DMS53 (cell line): ENCODE results near the gene TRAF4.
A peak's percentile ranks its signal among the peaks of the same experiment; 100 is the strongest.
"Not testable (repeated sequence)": the region's sequence is repeated elsewhere in the genome, so short reads cannot be mapped to it uniquely, and the experiment has no call there.

ENCODE experiments used
- DNase-seq: peaks from one replicate; lab custom pipeline; 2025; lab: John Stamatoyannopoulos, UW

The TRAF4 gene

DNA sequence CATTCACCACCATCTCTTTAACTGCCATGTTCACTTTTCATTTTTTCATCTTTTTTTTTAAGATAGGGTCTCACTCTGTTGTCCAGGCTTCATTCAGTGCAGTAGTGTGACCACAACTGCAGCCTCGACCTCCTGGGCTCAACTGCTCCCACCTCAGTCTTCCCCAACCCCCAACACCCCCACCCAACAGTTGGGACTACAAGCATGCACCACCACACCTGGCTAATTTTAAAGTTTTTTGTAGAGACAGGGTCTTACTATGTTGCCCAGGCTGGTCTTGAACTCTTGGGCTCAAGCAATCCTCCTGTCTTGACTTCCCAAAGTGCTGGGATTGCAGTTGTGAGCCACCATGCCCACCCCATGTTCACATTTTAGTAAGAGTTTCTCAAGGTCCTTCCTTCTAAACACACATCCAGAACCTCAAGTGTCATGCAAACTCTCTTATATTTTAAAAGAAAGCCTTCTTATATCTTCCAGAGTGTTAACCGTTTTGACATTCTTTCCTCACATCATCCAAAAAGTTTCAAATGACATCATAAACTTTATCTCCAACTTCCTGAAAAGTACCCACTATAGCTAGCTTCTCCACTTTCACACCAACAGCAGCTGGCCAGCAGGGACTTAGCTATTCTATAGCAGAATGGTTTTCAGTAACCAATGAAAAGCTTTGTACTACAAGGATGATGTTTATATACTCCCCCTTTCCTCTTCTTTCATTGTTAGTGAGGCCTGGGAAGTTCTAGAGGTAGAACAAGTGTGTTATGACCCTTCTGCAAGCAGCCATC is 49.3 kb downstream of the TRAF4 start:
- peak; percentile 6 for DNase-seq

DNA sequence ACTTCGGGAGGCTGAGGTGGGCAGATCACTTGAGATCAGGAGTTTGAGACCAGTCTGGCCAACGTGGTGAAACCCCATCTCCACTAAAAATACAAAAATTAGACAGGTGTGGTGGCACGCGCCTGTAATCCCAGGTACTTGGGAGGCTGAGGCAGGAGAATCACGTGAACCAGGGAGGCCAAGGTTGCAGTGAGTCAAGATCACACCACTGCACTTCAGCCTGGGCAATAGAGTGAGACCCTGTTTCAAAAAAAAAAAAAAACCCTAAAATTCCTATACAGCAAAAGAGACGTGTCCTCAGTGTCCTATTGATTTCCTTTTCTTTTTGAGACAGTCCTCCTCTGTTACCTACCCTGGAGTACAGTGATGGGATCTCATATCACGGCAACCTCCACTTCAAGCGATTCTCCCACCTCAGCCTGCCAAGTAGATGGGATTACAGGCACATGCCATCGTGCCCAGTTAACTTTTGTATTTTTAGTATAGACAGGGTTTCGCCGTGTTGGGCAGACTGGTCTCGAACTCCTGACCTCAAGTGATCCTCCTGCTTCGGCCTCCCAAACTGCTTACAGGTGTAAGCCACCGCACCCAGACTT is 51.1 kb downstream of the TRAF4 start:
- not testable (repeated sequence) for DNase-seq

DNA sequence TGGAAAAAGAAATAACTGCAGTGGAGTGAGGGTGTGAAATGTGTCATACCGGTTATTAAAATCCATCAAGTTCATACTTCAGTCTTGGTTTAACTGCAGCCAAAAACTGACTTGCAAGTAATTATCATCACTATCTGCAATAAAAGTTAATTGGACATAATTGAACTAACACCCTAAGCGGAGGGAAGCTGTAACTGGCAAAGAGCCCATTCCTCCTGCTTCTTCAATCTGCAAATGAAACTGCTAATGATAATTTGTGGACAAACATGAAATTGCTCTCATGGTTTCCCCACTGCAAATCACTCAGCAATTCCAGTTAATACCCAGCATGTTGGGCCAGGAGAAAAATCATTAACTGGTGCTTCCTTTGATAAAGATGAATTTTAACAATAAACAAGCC is 52.3 kb downstream of the TRAF4 start:
- no peak for DNase-seq
